ENCODE results near the gene TBC1D26. TPM values are rescaled to one million over a fixed set of nuclear protein-coding genes. Genes with fewer than 3 reads are reported as not detected.

TBC1D26 gene
- under 0.01 and 0.37 TPM in 2 replicates for total RNA-seq

DNA sequence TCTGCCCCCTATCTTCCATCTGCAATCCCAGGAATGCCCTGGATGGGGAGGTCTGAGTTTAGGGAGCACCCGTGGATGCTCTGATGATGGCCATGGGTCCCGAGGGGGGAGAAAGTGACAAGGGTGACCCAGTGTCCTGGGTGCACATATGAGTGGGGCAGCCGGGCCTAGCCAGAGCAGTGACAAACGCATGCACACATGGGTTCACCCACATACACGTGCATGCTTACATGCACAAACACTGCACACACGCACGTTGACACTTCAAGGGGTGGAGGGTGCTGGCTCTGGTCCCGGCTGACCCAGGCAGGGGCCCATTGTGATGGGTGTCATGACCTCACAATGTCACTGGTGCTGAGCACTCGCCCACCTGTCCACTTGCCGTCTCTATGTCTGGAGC, at the start of gene TBC1D26:
Gene TBC1D26, plus strand, starts transcription at position 384 of the 400 bp plus-strand sequence. CDS start 3,066 bp downstream, outside the sequence.

GRCh38 chr17:15683824-15684478, 48.1 kb upstream of the TBC1D26 start, which contains the start of gene TRIM16:
TSS of gene TRIM16 (minus strand) at chr17:15684311. CDS start at chr17:15651609, 32,702 bp downstream.

DNA sequence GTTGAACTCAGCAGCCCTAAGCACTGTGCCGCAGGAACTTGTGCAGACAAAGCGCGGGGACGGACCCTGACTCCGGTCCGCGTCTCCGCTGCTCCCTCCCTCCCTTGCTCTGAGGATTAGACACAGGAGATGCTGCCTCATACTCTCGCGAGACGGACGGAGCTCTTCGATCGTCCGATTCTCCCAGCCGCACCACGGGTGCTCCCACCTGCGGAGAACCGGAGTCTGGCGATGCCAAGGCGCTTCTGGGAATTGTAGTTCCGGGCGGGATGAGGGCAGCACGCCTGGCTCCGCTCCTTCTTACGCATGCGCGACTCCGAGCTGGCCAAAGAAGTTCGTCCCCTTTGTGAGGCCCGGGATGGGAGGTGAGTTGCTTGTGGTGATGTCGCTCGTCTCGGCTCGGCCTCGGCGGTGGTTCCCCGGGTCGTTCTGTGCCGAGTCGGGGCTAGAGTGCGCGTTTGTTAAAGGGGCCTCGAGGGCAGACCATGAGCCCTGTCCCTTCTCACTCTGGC, 32.6 kb upstream of the TBC1D26 start, which contains the start of gene ZNF286A:
Gene ZNF286A, plus strand, starts transcription at position 340 of the 512 bp plus-strand sequence. CDS start 578 bp downstream, outside the sequence.

Other genes starting within 250 kb of the TBC1D26 start
- gene TVP23C, start 168.8 kb upstream of the TBC1D26 start, total RNA-seq: 28.4 and 32.9 TPM in 2 replicates
- 0.18 and 0.57 TPM in 2 replicates for gene FBXW10B, start 112.6 kb upstream of the TBC1D26 start, total RNA-seq
- 39.4 and 40.9 TPM in 2 replicates for gene TRIM16, start 48.0 kb upstream of the TBC1D26 start, total RNA-seq
- gene ZNF286A, start 32.5 kb upstream of the TBC1D26 start, total RNA-seq: 40.8 and 45.7 TPM in 2 replicates
- gene ADORA2B, start 212.8 kb downstream of the TBC1D26 start, total RNA-seq: 32.9 and 39.1 TPM in 2 replicates